ENCODE results near the gene TTLL5. TPM values are rescaled to one million over a fixed set of nuclear protein-coding genes. Genes with fewer than 3 reads are reported as not detected.

TTLL5 gene
- total and polyA plus RNA-seq, 7 donors = 4.6 to 17.2 (median 9.1) TPM

GRCh38 chr14:75667099-75667765, 6.2 kb downstream of the TTLL5 start:
- Histone ChIP-seq H3K36me3 (ENCODE audit: insufficient read depth in 1 of 2, low read depth in 1 of 2) (peaks cover 0 to 32% of the 10 kb centered on the region in 2 donors), H3K4me1 (peaks cover 2% of the 10 kb centered on the region), H3K9me3 (no peaks in the 10 kb centered on the region), H3K4me3 (no peak overlapping the region), H3K27ac (no peak overlapping the region), H3K27me3 (ENCODE audit: insufficient read depth in 3 of 3, low read length in 2 of 3) (no peaks in the 10 kb centered on the region)
- no peak for ATAC-seq
- intact Hi-C loops (cut with DNase I) = no loop called here
- 74 to 81% (median 78%) methylated on average over 2 of the region's 2 CpGs for WGBS, 3 donors
- TF ChIP-seq CTCF (IDR thresholded peaks at IDR 0.05) = no peak
- no peak for DNase-seq

- 89 to 100% (median 96%) methylated on average over 1 of the region's 1 CpG for WGBS, 3 donors
- Histone ChIP-seq H3K27me3 (ENCODE audit: insufficient read depth in 3 of 3, low read length in 2 of 3) (no peaks in the 10 kb centered on the region), H3K36me3 (ENCODE audit: insufficient read depth in 1 of 2, low read depth in 1 of 2) (peaks cover 0 to 23% of the 10 kb centered on the region in 2 donors), H3K4me3 (no peak overlapping the region), H3K9me3 (no peaks in the 10 kb centered on the region), H3K4me1 (no peaks in the 10 kb centered on the region), H3K27ac (no peak overlapping the region)
- intact Hi-C loops (cut with DNase I) = loop anchor here in 1 of 2 donors (1.0 kb wide), 1 partner anchor 16 kb away; no protein-coding TSS in a partner anchor
- no peak for ATAC-seq
- no peak for TF ChIP-seq CTCF (IDR thresholded peaks at IDR 0.05)
- DNase-seq = no peak
Measured at GRCh38 chr14:75672605-75673192, 11.7 kb downstream of the TTLL5 start.

GRCh38 chr14:75673345-75674035, 12.4 kb downstream of the TTLL5 start:
- peaks cover 0 to 23% of the 10 kb centered on the region in 2 donors for H3K36me3 ChIP-seq (ENCODE audit: insufficient read depth in 1 of 2, low read depth in 1 of 2)

GRCh38 chr14:75675265-75675960, 14.4 kb downstream of the TTLL5 start:
- H3K4me1 ChIP-seq = no peaks in the 10 kb centered on the region
- no peak overlapping the region for H3K4me3 ChIP-seq
- no peaks in the 10 kb centered on the region for H3K9me3 ChIP-seq
- intact Hi-C loops (cut with DNase I) = no loop called here
- H3K27me3 ChIP-seq (ENCODE audit: insufficient read depth in 3 of 3, low read length in 2 of 3) = no peaks in the 10 kb centered on the region
- 77 to 86% (median 82%) methylated on average over 2 of the region's 2 CpGs for WGBS, 3 donors
- no peak overlapping the region for H3K27ac ChIP-seq
- TF ChIP-seq CTCF (IDR thresholded peaks at IDR 0.05) = no peak
- no peak for DNase-seq
- H3K36me3 ChIP-seq (ENCODE audit: insufficient read depth in 1 of 2, low read depth in 1 of 2) = peaks cover 0 to 6% of the 10 kb centered on the region in 2 donors
- ATAC-seq = no peak

More at GRCh38 chr14:75673345-75674035, 12.4 kb downstream of the TTLL5 start:
- no peaks in the 10 kb centered on the region for H3K9me3 ChIP-seq
- 97 to 99% (median 98%) methylated on average over 4 of the region's 4 CpGs for WGBS, 3 donors
- ATAC-seq (no peak), DNase-seq (no peak)
- no peaks in the 10 kb centered on the region for H3K27me3 ChIP-seq (ENCODE audit: insufficient read depth in 3 of 3, low read length in 2 of 3)
- no peak overlapping the region for H3K4me3 ChIP-seq
- TF ChIP-seq CTCF (IDR thresholded peaks at IDR 0.05) = no peak
- intact Hi-C loops (cut with DNase I) = no loop called here
- no peak overlapping the region for H3K27ac ChIP-seq
- no peaks in the 10 kb centered on the region for H3K4me1 ChIP-seq
